Measurements from ENCODE around the gene FBXW11.

DNA sequence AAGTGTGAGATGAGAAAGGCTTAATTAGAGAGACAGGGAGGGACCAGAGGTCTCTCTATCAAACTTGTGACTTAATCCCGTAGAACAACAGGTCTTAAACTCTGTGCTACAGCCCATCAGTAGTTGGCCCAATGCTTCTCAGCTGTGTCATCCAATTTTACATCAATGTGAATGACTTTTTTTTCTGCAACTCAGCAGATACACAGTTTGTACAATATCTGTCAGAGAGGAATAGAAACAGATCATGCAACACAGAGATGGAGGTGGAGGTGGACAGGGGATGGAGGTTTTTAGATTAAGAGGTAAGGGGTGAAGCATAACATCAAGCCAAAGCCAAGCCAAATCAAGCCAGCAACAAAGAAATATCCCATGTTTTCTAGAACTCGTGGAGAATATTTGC lies 43.0 kb downstream of the FBXW11 start:
- TF ChIP-seq, protein P1, sequence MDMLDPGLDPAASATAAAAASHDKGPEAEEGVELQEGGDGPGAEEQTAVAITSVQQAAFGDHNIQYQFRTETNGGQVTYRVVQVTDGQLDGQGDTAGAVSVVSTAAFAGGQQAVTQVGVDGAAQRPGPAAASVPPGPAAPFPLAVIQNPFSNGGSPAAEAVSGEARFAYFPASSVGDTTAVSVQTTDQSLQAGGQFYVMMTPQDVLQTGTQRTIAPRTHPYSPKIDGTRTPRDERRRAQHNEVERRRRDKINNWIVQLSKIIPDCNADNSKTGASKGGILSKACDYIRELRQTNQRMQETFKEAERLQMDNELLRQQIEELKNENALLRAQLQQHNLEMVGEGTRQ (IDR thresholded peaks at IDR 0.05): no peak
- TF ChIP-seq, protein P2, sequence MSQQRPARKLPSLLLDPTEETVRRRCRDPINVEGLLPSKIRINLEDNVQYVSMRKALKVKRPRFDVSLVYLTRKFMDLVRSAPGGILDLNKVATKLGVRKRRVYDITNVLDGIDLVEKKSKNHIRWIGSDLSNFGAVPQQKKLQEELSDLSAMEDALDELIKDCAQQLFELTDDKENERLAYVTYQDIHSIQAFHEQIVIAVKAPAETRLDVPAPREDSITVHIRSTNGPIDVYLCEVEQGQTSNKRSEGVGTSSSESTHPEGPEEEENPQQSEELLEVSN (IDR thresholded peaks at IDR 0.05; ENCODE audit: borderline replicate concordance, low read depth): no peak
- TF ChIP-seq BHLHE40 (IDR thresholded peaks at IDR 0.05; ENCODE audit: low read depth, low read length): no peak
- TF ChIP-seq, protein P3, sequence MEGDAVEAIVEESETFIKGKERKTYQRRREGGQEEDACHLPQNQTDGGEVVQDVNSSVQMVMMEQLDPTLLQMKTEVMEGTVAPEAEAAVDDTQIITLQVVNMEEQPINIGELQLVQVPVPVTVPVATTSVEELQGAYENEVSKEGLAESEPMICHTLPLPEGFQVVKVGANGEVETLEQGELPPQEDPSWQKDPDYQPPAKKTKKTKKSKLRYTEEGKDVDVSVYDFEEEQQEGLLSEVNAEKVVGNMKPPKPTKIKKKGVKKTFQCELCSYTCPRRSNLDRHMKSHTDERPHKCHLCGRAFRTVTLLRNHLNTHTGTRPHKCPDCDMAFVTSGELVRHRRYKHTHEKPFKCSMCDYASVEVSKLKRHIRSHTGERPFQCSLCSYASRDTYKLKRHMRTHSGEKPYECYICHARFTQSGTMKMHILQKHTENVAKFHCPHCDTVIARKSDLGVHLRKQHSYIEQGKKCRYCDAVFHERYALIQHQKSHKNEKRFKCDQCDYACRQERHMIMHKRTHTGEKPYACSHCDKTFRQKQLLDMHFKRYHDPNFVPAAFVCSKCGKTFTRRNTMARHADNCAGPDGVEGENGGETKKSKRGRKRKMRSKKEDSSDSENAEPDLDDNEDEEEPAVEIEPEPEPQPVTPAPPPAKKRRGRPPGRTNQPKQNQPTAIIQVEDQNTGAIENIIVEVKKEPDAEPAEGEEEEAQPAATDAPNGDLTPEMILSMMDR (IDR thresholded peaks at IDR 0.05): no peak
- TF ChIP-seq HOXA7 (CRISPR knock-in tag; IDR thresholded peaks at IDR 0.05): no peak
- TF ChIP-seq POLR2A (IDR thresholded peaks at IDR 0.05; ENCODE audit: low read length): no peak
- TF ChIP-seq PHF8 (IDR thresholded peaks at IDR 0.05; ENCODE audit: borderline replicate concordance, low read depth): no peak
- TF ChIP-seq EP300 (IDR thresholded peaks at IDR 0.05): no peak
- TF ChIP-seq CHD4 (IDR thresholded peaks at IDR 0.05; ENCODE audit: borderline replicate concordance): no peak
- TF ChIP-seq, protein P4, sequence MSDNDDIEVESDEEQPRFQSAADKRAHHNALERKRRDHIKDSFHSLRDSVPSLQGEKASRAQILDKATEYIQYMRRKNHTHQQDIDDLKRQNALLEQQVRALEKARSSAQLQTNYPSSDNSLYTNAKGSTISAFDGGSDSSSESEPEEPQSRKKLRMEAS (IDR thresholded peaks at IDR 0.05): no peak
- TF ChIP-seq RNF2 (IDR thresholded peaks at IDR 0.05; ENCODE audit: borderline replicate concordance, low read depth): no peak
- no peak for TF ChIP-seq RAD21 (conservative IDR thresholded peaks at IDR 0.05 in 1 of 2, IDR thresholded peaks at IDR 0.05 in 1 of 2)
